HG03039 (cell line): ENCODE data around the gene LRRC23.
A peak's percentile ranks its signal among the peaks of the same experiment; 100 is the strongest.

Experiments
- ATAC-seq: cut with Tn5 transposase; IDR thresholded peaks from one replicate; pipeline ENCODE4 v1.9.1; 2021; ENCODE audit warnings: mild to moderate bottlenecking, moderate library complexity; ENCODE audit not compliant: unreplicated experiment

LRRC23 gene

DNA sequence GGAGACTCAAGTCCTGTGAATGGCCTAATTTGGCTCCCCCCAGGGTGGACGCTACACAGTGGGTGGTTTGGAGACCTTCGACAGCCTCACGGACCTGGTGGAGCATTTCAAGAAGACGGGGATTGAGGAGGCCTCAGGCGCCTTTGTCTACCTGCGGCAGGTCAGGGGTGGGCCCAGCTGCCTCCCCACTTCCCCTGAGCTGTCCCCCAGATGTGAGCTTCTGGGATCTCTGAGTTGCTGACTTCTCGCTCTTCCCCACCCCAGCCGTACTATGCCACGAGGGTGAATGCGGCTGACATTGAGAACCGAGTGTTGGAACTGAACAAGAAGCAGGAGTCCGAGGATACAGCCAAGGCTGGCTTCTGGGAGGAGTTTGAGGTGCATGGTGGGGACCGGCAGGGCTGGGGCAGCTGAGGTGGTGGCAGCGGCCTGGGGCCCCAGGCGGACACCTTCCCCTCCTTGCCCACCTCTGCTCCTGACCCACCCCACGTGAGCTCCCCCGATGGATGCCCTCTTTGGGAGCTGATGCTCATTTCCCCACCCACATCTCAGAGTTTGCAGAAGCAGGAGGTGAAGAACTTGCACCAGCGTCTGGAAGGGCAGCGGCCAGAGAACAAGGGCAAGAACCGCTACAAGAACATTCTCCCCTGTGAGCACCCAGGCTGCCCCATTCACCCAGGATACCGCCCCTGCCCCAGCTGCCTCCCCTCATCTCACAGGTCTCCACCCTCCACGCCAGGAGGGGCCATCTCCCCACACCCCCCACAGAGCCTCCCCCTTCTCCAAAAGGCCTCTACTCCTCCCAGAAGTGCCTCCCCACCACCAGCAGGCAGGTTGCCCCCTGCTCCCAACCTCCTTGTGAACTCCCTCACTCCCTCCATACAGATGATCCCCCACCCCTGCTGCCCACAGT, 50.7 kb downstream of the LRRC23 start:
- ATAC-seq = no peak

DNA sequence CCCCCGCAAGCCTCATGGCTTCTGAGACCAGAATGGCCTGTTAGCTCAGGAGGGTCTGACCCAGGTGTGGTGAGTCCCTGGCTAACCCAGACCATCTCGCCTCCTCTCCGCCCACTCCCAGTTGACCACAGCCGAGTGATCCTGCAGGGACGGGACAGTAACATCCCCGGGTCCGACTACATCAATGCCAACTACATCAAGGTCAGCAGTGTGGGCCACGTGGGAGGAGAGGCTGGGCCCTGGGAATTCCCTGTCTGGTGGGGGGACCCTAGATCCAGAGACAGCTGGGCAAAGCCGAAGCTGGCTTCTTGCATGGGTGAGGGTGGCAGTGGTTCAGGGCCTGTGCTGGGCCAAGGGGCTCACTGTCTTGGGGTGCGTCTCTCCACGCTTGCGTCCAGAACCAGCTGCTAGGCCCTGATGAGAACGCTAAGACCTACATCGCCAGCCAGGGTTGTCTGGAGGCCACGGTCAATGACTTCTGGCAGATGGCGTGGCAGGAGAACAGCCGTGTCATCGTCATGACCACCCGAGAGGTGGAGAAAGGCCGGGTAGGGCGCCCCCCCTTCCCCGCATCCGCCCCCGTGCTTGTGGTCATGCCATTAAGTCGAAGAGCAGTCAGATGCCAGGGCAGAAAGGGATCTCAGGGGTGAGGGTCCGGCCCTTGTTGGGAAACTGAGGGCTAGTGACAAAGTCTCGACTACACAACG, 51.6 kb downstream of the LRRC23 start:
- no peak for ATAC-seq

DNA sequence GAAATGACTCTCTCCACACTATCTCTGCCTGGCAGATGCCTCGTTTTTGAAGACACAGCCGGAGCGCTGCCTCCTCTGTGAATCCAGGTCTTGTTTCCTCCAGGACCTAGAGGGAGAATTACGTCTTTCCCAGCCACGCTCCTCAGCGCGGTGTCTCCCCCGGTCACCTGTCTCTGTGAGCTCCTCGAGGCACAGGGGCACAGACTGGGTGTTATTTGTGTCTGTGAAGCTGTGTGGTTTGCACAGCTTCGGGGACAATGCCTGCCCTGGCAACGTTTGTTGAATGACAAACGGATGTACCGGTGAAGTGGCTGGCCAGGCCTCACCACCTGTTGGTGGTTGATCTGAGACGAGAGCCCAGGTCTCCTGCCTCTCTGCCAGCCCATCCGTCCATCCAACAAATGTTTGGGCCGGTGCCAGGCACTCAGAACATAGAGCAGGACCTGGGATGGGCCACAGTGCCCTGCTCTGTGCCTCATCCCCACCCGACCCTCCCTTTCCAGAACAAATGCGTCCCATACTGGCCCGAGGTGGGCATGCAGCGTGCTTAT, 52.6 kb downstream of the LRRC23 start:
- no peak for ATAC-seq

DNA sequence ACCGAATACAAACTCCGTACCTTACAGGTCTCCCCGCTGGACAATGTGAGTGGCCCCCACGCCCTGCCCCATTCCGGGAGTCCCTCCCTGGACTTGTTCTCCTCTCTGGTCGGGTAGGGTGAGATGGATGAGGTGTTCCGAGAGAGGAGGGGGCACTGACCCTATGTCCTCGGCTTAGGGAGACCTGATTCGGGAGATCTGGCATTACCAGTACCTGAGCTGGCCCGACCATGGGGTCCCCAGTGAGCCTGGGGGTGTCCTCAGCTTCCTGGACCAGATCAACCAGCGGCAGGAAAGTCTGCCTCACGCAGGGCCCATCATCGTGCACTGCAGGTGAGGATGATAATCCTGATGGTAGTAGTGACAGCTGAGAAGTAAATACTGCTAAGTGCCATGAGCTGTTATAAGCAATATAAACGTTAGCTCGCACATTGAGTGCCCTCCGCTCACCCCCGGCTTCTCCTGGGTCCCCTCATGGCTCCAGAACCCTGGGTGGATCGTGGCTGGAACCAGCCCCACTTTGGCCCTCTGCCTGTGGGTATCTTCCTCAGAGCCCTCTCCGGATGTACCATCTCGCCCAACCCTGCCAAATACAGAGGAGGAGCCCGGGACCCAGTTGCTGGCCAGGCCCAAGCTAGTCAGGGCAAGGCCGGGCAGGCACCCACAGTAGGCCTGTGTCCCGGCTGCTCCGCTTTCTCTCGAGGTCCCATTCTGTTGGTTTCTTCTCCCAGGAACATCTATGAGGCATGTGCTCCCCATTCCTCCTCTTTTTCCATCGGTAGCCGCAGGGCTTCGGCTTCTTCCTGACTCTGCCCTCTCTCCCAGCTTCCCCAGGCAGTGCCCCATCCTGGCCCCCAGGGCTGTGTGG, 53.4 kb downstream of the LRRC23 start:
- no peak for ATAC-seq

DNA sequence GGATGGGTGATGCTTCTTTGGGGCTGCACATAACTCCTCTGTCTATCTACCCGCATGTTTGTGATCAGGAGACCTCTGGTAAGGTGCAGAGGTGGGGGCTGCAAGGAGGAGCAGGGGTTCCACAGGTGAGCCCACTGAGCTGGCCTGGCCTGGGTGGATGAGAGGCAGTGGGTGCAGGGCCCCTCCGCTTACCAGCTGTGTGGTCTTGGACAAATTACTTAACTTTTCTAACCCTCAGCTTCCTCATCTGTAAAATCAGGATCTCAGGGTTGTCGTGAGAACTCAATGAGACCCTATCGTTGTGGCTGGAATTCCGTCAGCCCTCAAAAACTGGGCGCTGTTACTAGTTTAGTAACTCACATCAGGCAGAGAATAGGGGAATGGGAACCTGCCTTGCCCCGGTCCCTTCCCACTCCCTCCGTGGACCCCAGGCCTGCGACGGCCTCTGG, 54.0 kb downstream of the LRRC23 start:
- no peak for ATAC-seq

DNA sequence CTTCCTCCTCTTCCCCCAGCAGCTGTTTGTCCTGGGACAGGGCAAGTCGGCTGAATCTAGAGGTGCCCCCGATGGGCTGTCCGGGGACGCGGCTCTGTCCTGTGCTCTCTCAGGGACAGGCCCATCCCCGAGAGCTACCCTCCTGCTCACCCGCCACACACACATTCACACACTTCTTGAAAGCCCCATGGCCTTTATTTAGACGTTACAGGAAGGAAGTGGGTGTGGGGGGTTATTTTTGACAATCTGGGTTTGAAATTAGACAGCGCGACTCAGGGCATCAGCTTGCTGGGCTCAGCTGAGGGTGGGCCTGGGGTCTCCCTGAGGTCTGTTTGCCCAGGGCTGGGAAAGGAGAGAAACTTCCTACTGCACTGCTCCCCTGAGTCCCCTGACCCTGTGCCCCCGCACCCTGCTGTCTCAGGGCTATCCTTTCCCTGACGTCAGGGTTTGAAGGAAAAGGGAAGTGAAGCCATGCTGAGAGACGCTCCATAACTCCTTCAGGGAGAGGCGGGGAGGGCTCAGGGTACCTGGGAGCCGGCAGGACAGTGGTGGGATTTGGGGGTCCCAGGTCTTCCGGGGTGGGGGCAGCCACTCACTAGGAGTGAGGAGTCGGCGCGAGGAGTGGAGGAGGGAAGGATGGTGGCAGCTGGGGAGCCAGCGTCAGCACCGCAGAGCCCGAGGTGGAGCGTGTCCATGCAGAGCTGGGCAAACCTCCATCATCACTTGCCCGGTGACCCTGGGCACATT, 54.6 kb downstream of the LRRC23 start:
- ATAC-seq = peak; percentile 48

DNA sequence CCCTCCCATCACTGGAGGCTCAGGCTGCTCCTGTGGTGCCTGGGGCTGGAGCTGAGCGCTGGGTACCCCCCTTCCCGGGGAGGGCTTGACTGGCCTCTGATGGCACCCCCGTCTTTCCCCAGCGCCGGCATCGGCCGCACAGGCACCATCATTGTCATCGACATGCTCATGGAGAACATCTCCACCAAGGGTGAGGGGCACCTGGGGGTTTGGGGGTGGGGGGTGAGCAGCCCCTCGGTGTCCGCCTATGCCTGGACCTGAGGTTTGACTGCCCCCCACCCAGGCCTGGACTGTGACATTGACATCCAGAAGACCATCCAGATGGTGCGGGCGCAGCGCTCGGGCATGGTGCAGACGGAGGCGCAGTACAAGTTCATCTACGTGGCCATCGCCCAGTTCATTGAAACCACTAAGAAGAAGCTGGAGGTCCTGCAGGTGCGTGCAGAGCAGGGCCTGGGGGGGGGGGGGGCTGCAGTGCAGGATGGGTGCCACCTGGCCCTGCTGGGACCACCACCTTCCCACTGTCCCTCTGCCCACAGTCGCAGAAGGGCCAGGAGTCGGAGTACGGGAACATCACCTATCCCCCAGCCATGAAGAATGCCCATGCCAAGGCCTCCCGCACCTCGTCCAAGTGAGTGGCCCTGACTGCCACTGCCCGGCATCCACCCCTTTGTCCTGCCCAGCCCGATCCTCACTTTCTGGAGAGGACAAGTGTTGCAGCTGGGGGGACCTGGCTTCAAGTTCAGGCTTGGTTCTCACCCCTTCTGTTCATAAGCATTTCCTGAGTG, 55.4 kb downstream of the LRRC23 start:
- ATAC-seq = no peak

DNA sequence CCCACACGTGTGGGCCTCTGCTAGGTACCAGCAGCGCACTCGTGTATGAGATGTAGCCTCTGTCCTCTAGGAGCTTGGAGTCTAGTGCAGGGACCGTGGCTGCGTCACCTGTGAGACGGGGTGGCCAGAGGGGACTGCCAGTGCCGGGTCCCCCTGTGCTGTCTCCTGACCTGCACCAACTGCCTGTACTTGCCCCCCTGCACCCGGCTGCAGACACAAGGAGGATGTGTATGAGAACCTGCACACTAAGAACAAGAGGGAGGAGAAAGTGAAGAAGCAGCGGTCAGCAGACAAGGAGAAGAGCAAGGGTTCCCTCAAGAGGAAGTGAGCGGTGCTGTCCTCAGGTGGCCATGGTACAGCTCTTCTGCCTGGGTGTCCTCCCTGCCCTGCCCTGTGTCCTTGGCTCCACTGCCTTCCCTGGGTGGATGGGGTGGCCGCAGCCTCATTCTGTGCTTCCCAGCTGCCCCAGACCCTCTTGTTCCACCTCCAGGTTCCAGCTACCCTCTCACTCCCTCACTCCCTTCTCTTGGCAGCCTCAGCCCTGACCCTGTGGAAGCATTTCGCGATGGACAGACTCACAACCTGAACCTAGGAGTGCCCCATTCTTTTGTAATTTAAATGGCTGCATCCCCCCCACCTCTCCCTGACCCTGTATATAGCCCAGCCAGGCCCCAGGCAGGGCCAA, 56.1 kb downstream of the LRRC23 start:
- no peak for ATAC-seq

DNA sequence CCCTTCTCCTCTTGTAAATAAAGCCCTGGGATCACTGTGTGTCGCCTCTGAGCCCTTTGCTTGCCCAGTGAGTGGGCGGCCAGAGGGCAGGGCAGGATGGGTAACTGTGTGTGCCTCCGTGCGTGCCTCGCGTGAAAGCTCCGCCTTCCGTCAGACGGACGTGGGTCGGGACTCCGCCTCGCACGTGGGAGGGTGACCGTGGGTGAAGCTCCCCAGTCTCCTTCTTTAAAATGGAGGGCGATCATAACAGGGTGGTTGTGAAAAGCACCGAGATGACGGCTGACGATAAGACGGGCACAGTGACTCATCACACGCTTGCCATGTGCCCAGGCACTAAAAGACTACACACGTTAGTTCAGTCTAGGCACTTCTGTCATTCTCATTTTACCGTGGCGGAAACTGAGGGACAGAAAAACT, 56.7 kb downstream of the LRRC23 start:
- no peak for ATAC-seq

DNA sequence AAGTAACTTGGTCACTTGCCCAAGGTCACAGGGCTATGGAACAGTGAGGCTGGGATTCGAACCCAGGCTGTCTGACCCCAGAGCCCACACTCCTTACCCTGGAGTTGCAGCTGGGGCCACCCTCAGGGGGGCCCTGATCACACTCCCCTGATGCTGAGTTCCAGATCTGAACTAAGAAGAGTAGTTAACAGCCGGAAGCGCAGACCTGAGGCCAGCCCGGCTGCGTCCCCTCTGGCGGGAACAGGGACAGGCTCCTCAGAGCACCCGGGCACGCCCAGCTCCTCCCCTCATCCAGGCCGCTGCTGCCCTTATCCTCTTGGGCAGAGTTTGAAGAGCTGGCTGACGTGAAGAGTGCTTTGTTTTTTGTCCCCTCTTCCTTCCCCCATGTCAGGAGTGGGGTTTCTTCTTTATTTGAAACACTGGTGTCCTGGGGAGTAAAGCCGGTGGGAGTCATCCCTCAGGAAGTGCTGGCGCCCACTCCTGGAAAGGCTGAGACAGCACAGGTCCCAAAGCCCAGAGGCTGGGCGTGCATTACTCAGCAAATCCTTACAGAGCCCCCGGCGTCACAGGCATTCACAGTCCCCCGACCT, 57.2 kb downstream of the LRRC23 start:
- ATAC-seq = no peak

DNA sequence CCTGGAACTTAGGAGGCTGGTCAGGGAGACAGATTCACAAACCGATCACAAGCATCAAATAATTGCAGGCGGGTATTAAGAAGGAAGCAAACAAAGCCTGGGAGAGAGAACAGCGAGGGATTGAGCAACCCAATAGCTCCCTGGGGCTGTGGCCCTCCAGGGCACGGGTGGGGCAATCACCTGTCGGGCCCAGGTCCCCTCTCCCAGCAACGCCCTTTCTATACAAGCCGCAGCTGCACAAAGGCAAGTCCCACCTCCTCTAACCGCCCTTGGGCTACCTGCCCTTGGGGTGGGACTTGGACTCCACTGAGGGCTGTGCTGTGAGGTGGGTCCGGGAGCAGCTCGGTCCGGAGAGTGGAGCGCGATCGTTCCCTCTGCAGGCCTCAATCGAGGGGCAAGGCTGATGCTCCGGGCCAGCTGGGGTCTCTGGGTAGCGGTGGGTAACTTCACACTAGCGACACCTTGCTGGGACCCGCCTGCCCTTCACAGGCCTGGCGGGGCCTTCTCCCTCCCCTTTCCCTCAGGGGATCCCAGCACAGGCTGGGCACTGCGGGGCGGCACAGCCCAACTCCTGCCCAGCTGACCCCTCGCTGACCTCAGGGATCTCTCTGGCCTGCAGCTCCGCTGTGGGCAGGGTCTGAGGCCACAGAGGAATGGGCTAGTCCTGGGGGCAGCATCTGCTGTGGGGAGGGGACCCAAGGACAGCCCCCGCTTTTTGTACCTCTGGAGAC, 57.8 kb downstream of the LRRC23 start:
- ATAC-seq = no peak

DNA sequence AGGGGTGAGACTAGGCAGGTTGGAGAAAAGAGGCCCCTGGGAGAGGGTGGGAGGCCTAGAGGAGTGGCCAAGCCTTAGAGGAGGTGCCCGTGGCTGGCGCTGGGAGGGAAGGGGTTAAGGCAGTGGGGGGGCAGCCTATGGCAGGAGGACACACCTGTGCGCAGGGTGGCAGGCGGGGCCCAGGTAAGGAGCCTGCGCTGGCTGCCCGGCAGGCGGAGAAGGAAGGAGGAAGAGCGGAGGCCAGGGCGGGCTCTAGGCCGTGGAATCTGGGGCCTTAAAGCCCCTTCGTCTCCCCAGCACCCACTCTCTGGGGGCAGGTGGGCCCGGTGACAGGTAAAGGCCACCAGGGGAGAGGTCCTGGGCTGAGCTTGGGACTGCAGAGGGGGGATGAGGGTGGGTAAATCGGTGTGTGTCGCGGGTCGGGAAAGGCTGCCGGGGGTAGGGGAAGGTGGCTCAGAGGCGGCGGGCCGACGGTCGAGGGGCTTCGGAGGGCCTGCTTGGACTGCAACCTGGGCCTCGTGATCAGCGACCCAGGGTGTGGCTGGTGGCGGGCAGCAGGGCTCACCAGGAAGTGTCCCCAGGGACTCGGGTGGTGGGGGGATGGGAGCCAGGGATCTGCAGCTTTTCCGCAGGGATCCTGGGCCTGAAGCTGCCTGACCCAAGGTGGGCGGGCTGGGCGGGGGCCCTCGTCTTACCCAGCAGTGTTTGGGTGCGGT, 58.6 kb downstream of the LRRC23 start:
- ATAC-seq = no peak
